Erythroblast (primary cell): ENCODE results near the gene ZDHHC11.
"Not testable (repeated sequence)": the region's sequence is repeated elsewhere in the genome, so short reads cannot be mapped to it uniquely, and the experiment has no call there.

Experiments used
- GATA1 ChIP-seq: IDR thresholded peaks from 2 replicates; pipeline ENCODE4 v1.6.1; 2011; ENCODE audit warnings: low read depth, mild to moderate bottlenecking, control low read depth, low read length, moderate library complexity
- POLR2A ChIP-seq: IDR thresholded peaks from 2 replicates; pipeline ENCODE4 v1.6.1; 2011; ENCODE audit warnings: mild to moderate bottlenecking, low read length

GRCh38 chr5:847736-848135, 3.0 kb downstream of the ZDHHC11 start:
- not testable (repeated sequence) for TF ChIP-seq POLR2A, GATA1
